Activated naive CD4-positive, alpha-beta T cell treated with anti-CD3 and anti-CD28 coated beads for 36 hours (primary cell): ENCODE results near the gene CHMP4B. TPM values are rescaled to one million over a fixed set of nuclear protein-coding genes. Genes with fewer than 3 reads are reported as not detected.

ENCODE experiments used
- CTCF ChIA-PET: fragments of 350-600 bp; sonication (Branson Sonifier 250); formaldehyde crosslinking; loops from one replicate; lab custom pipeline; 2021; ENCODE audit warnings: antibody characterized with exemption; lab: Charles Lee
- DNase-seq: peaks from one replicate; pipeline ENCODE4 v3.0.0-alpha.2; 2020
- H3K27ac Mint-ChIP-seq: one replicate; pipeline ENCODE4 v1.8.0; 2021; ENCODE audit warnings: mild to moderate bottlenecking, mixed read lengths
- H3K27me3 Mint-ChIP-seq: one replicate; pipeline ENCODE4 v1.8.0; 2021; ENCODE audit warnings: low read depth, mixed read lengths
- H3K36me3 Mint-ChIP-seq: one replicate; pipeline ENCODE4 v1.8.0; 2021; ENCODE audit warnings: low read depth, mixed read lengths
- H3K4me1 Mint-ChIP-seq: one replicate; pipeline ENCODE4 v1.8.0; 2021; ENCODE audit warnings: low read depth, mixed read lengths
- H3K4me3 Mint-ChIP-seq: one replicate; pipeline ENCODE4 v1.8.0; 2021; ENCODE audit warnings: mild to moderate bottlenecking, moderate library complexity, mixed read lengths
- H3K9me3 Mint-ChIP-seq: one replicate; pipeline ENCODE4 v1.8.0; 2021; ENCODE audit warnings: mixed read lengths
- intact Hi-C: fragments of 100-400 bp; cut with micrococcal nuclease; formaldehyde crosslinking; loops from one replicate; pipeline ENCODE4 v1.15.1; 2023
- total RNA-seq, 2 experiments: library from RNA; stranded (reverse); gene quantifications; one replicate each; pipeline ENCODE4 v1.2.3, GENCODE V29; 2021

Gene CHMP4B
- total RNA-seq: 10 to 100 TPM; 68.9 to 69.7 TPM

- Mint-ChIP-seq H3K27me3 (no peaks in the 10 kb centered on the region), H3K4me1 (peaks cover 42% of the 10 kb centered on the region), H3K36me3 (peaks cover 16% of the 10 kb centered on the region), H3K4me3 (peak within 1 kb of the TSS; percentile 87), H3K27ac (peak within 1 kb of the TSS; percentile 87), H3K9me3 (no peaks in the 10 kb centered on the region)
- DNase-seq: peak; percentile 99
- intact Hi-C loops: loop anchor here (1.0 to 5.0 kb wide), 12 partner anchors 33 to 866 kb away; partner anchors contain the start of genes ACTL10, AHCY, E2F1 and EIF2S2
- CTCF ChIA-PET: interaction anchor here (1.2 to 2.7 kb wide), 2 partner anchors 18 to 48 kb away, joined by 5 to 14 read pairs; no protein-coding TSS in a partner anchor
These were observed at the start of gene CHMP4B for GRCh38 chr20:33810885-33811775. Gene CHMP4B (plus strand): TSS chr20:33811348. CDS start chr20:33811469, 121 bp downstream.

GRCh38 chr20:33761698-33762250, 49.4 kb upstream of the CHMP4B start:
- intact Hi-C loops: no loop called here
- Mint-ChIP-seq H3K36me3 (peaks cover 28% of the 10 kb centered on the region), H3K27me3 (no peaks in the 10 kb centered on the region), H3K9me3 (peaks cover 4% of the 10 kb centered on the region), H3K4me3 (no peak overlapping the region), H3K27ac (no peak overlapping the region), H3K4me1 (no peaks in the 10 kb centered on the region)
- DNase-seq: no peak
- CTCF ChIA-PET: no interaction called here

- CTCF ChIA-PET: no interaction called here
- H3K9me3 Mint-ChIP-seq: no peaks in the 10 kb centered on the region
- intact Hi-C loops: no loop called here
- peaks cover 21% of the 10 kb centered on the region for H3K36me3 Mint-ChIP-seq
- no peaks in the 10 kb centered on the region for H3K27me3 Mint-ChIP-seq
- no peak for DNase-seq
- H3K27ac Mint-ChIP-seq: no peak overlapping the region
- H3K4me1 Mint-ChIP-seq: no peaks in the 10 kb centered on the region
- no peak overlapping the region for H3K4me3 Mint-ChIP-seq
These were observed 46.0 kb upstream of the CHMP4B start for GRCh38 chr20:33765099-33765498.

GRCh38 chr20:33765592-33765991, 45.6 kb upstream of the CHMP4B start:
- Mint-ChIP-seq H3K9me3 (no peaks in the 10 kb centered on the region), H3K36me3 (peaks cover 23% of the 10 kb centered on the region), H3K4me1 (no peaks in the 10 kb centered on the region), H3K4me3 (no peak overlapping the region), H3K27me3 (no peaks in the 10 kb centered on the region), H3K27ac (no peak overlapping the region)
- CTCF ChIA-PET: no interaction called here
- intact Hi-C loops: no loop called here
- no peak for DNase-seq

- H3K4me1 Mint-ChIP-seq: no peaks in the 10 kb centered on the region
- no peak overlapping the region for H3K4me3 Mint-ChIP-seq
- no peaks in the 10 kb centered on the region for H3K9me3 Mint-ChIP-seq
- CTCF ChIA-PET: no interaction called here
- no peak for DNase-seq
- no peak overlapping the region for H3K27ac Mint-ChIP-seq
- H3K27me3 Mint-ChIP-seq: no peaks in the 10 kb centered on the region
- intact Hi-C loops: no loop called here
- H3K36me3 Mint-ChIP-seq: peaks cover 23% of the 10 kb centered on the region
These were observed 44.5 kb upstream of the CHMP4B start for GRCh38 chr20:33766686-33767085.

GRCh38 chr20:33767777-33768138, 43.4 kb upstream of the CHMP4B start:
- CTCF ChIA-PET: interaction anchor here (0.5 kb wide), 1 partner anchor 606 kb away, joined by 3 read pairs; no protein-coding TSS in a partner anchor
- Mint-ChIP-seq H3K36me3 (peaks cover 23% of the 10 kb centered on the region), H3K4me3 (no peak overlapping the region), H3K4me1 (no peaks in the 10 kb centered on the region), H3K27ac (no peak overlapping the region), H3K9me3 (no peaks in the 10 kb centered on the region), H3K27me3 (no peaks in the 10 kb centered on the region)
- intact Hi-C loops: no loop called here
- DNase-seq: no peak

- intact Hi-C loops: no loop called here
These were observed 42.1 kb upstream of the CHMP4B start for GRCh38 chr20:33769043-33769442.

GRCh38 chr20:33770005-33770404, 41.1 kb upstream of the CHMP4B start:
- Mint-ChIP-seq H3K4me3 (no peak overlapping the region), H3K9me3 (no peaks in the 10 kb centered on the region), H3K4me1 (peaks cover 1% of the 10 kb centered on the region), H3K36me3 (peaks cover 22% of the 10 kb centered on the region), H3K27me3 (no peaks in the 10 kb centered on the region), H3K27ac (no peak overlapping the region)
- no peak for DNase-seq
- intact Hi-C loops: no loop called here
- CTCF ChIA-PET: interaction anchor here (1.0 kb wide), 1 partner anchor 368 kb away, joined by 3 read pairs; no protein-coding TSS in a partner anchor

More at GRCh38 chr20:33769043-33769442, 42.1 kb upstream of the CHMP4B start:
- Mint-ChIP-seq H3K27ac (no peak overlapping the region), H3K27me3 (no peaks in the 10 kb centered on the region), H3K4me1 (no peaks in the 10 kb centered on the region), H3K36me3 (peaks cover 22% of the 10 kb centered on the region), H3K4me3 (no peak overlapping the region), H3K9me3 (no peaks in the 10 kb centered on the region)
- no peak for DNase-seq
- CTCF ChIA-PET: no interaction called here

GRCh38 chr20:33771938-33772337, 39.2 kb upstream of the CHMP4B start:
- no peak for DNase-seq
- Mint-ChIP-seq H3K27me3 (no peaks in the 10 kb centered on the region), H3K27ac (no peak overlapping the region), H3K36me3 (peaks cover 16% of the 10 kb centered on the region), H3K4me3 (no peak overlapping the region), H3K4me1 (peaks cover 1% of the 10 kb centered on the region), H3K9me3 (no peaks in the 10 kb centered on the region)
- CTCF ChIA-PET: interaction anchor here (1.2 kb wide), 1 partner anchor 92 kb away, joined by 3 read pairs; no protein-coding TSS in a partner anchor
- intact Hi-C loops: no loop called here

GRCh38 chr20:33772439-33772838, 38.7 kb upstream of the CHMP4B start:
- no peaks in the 10 kb centered on the region for H3K27me3 Mint-ChIP-seq

GRCh38 chr20:33773412-33774089, 37.6 kb upstream of the CHMP4B start:
- no peaks in the 10 kb centered on the region for H3K9me3 Mint-ChIP-seq
- intact Hi-C loops: no loop called here
- H3K27me3 Mint-ChIP-seq: no peaks in the 10 kb centered on the region
- H3K4me3 Mint-ChIP-seq: no peak overlapping the region
- peak; percentile 54 for DNase-seq
- no peak overlapping the region for H3K27ac Mint-ChIP-seq
- H3K4me1 Mint-ChIP-seq: peaks cover 7% of the 10 kb centered on the region
- H3K36me3 Mint-ChIP-seq: peaks cover 13% of the 10 kb centered on the region
- CTCF ChIA-PET: no interaction called here

More at GRCh38 chr20:33772439-33772838, 38.7 kb upstream of the CHMP4B start:
- no peak overlapping the region for H3K27ac Mint-ChIP-seq
- intact Hi-C loops: no loop called here
- no peak overlapping the region for H3K4me3 Mint-ChIP-seq
- CTCF ChIA-PET: interaction anchor here (1.2 kb wide), 1 partner anchor 93 kb away, joined by 3 read pairs; no protein-coding TSS in a partner anchor
- H3K9me3 Mint-ChIP-seq: no peaks in the 10 kb centered on the region
- peaks cover 1% of the 10 kb centered on the region for H3K4me1 Mint-ChIP-seq
- peaks cover 11% of the 10 kb centered on the region for H3K36me3 Mint-ChIP-seq
- no peak for DNase-seq

- H3K27ac Mint-ChIP-seq: no peak overlapping the region
- no peak for DNase-seq
- H3K4me3 Mint-ChIP-seq: no peak overlapping the region
- no peaks in the 10 kb centered on the region for H3K9me3 Mint-ChIP-seq
- peaks cover 10% of the 10 kb centered on the region for H3K36me3 Mint-ChIP-seq
- H3K27me3 Mint-ChIP-seq: no peaks in the 10 kb centered on the region
- intact Hi-C loops: loop anchor here (1.0 to 5.0 kb wide), 3 partner anchors 33 to 91 kb away; partner anchors contain the start of genes CHMP4B and E2F1
- CTCF ChIA-PET: no interaction called here
- peaks cover 15% of the 10 kb centered on the region for H3K4me1 Mint-ChIP-seq
These were observed 33.3 kb upstream of the CHMP4B start for GRCh38 chr20:33777816-33778215.
